ENCODE measurements around the gene ATIC. TPM values are rescaled to one million over a fixed set of nuclear protein-coding genes. Genes with fewer than 3 reads are reported as not detected.

Gene ATIC
- total and polyA plus RNA-seq, 7 experiments from 2014 or later: 62.1 to 205 (median 85.2) TPM

- ChIA-PET CTCF (no interaction called here), POLR2A (no interaction called here)
- Mint-ChIP-seq H3K4me1 (peaks cover 0 to 6% (median 0%) of the 10 kb centered on the region in 7 donors), H3K27me3 (peaks cover 0 to 2% (median 0%) of the 10 kb centered on the region in 5 donors), H3K36me3 (no peaks in the 10 kb centered on the region), H3K9me3 (no peaks in the 10 kb centered on the region), H3K27ac (no peak overlapping the region), H3K4me3 (no peak overlapping the region)
- intact Hi-C loops (cut with micrococcal nuclease): no loop called here
- no peak for ATAC-seq
- no peak overlapping the region for H3K4me3 ChIP-seq (ENCODE audit: low read length)
- H3K36me3 ChIP-seq (ENCODE audit: control insufficient read depth in 2 of 3, insufficient read depth in 3 of 3, low read length in 3 of 3): no peaks in the 10 kb centered on the region
- H3K27ac ChIP-seq (ENCODE audit: low read depth, low read length): no peak overlapping the region
- H3K27me3 ChIP-seq (ENCODE audit: control insufficient read depth in 2 of 2, insufficient read depth in 2 of 2, low read length in 2 of 2): no peaks in the 10 kb centered on the region
- no peak for DNase-seq
- no peaks in the 10 kb centered on the region for H3K9me3 ChIP-seq (ENCODE audit: control insufficient read depth in 2 of 3, low read length in 3 of 3)
- no peaks in the 10 kb centered on the region for H3K4me1 ChIP-seq (ENCODE audit: control insufficient read depth in 2 of 2, insufficient read depth in 2 of 2, low read length in 2 of 2)
Observed at GRCh38 chr2:215286309-215286708, 25.6 kb upstream of the ATIC start.

- ATAC-seq: no peak
- no peaks in the 10 kb centered on the region for H3K4me1 ChIP-seq (ENCODE audit: control insufficient read depth in 2 of 2, insufficient read depth in 2 of 2, low read length in 2 of 2)
- no peak overlapping the region for H3K4me3 Mint-ChIP-seq
- no peak overlapping the region for H3K27ac Mint-ChIP-seq
- H3K27ac ChIP-seq (ENCODE audit: low read depth, low read length): no peak overlapping the region
- H3K36me3 Mint-ChIP-seq: no peaks in the 10 kb centered on the region
- intact Hi-C loops (cut with micrococcal nuclease): no loop called here
- ChIA-PET POLR2A (no interaction called here), CTCF (no interaction called here)
- H3K4me3 ChIP-seq (ENCODE audit: low read length): no peak overlapping the region
- H3K9me3 Mint-ChIP-seq: no peaks in the 10 kb centered on the region
- no peaks in the 10 kb centered on the region for H3K9me3 ChIP-seq (ENCODE audit: control insufficient read depth in 2 of 3, low read length in 3 of 3)
- H3K27me3 ChIP-seq (ENCODE audit: control insufficient read depth in 2 of 2, insufficient read depth in 2 of 2, low read length in 2 of 2): no peaks in the 10 kb centered on the region
- no peak for DNase-seq
- peaks cover 0 to 5% (median 3%) of the 10 kb centered on the region in 5 donors for H3K27me3 Mint-ChIP-seq
- H3K4me1 Mint-ChIP-seq: peaks cover 0 to 6% (median 0%) of the 10 kb centered on the region in 7 donors
- no peaks in the 10 kb centered on the region for H3K36me3 ChIP-seq (ENCODE audit: control insufficient read depth in 2 of 3, insufficient read depth in 3 of 3, low read length in 3 of 3)
Observed at GRCh38 chr2:215288112-215288815, 23.6 kb upstream of the ATIC start.

- Histone ChIP-seq H3K27me3 (ENCODE audit: control insufficient read depth in 2 of 2, insufficient read depth in 2 of 2, low read length in 2 of 2) (no peaks in the 10 kb centered on the region), H3K27ac (ENCODE audit: low read depth, low read length) (no peak overlapping the region), H3K36me3 (ENCODE audit: control insufficient read depth in 2 of 3, insufficient read depth in 3 of 3, low read length in 3 of 3) (no peaks in the 10 kb centered on the region), H3K4me3 (ENCODE audit: low read length) (no peak overlapping the region), H3K9me3 (ENCODE audit: control insufficient read depth in 2 of 3, low read length in 3 of 3) (no peaks in the 10 kb centered on the region), H3K4me1 (ENCODE audit: control insufficient read depth in 2 of 2, insufficient read depth in 2 of 2, low read length in 2 of 2) (no peaks in the 10 kb centered on the region)
- CTCF ChIA-PET: no interaction called here
- Mint-ChIP-seq H3K27ac (no peak overlapping the region), H3K27me3 (peaks cover 0 to 11% (median 5%) of the 10 kb centered on the region in 5 donors), H3K4me3 (no peak overlapping the region), H3K36me3 (peaks cover 0 to 4% (median 0%) of the 10 kb centered on the region in 5 donors), H3K4me1 (peaks cover 0 to 6% (median 0%) of the 10 kb centered on the region in 7 donors), H3K9me3 (no peaks in the 10 kb centered on the region)
- POLR2A ChIA-PET: no interaction called here
- DNase-seq (no peak), ATAC-seq (no peak)
- intact Hi-C loops (cut with micrococcal nuclease): no loop called here
Observed at GRCh38 chr2:215290980-215291599, 20.8 kb upstream of the ATIC start.

- Mint-ChIP-seq H3K27me3 (peaks cover 0 to 11% (median 5%) of the 10 kb centered on the region in 5 donors), H3K4me3 (no peak overlapping the region), H3K4me1 (peaks cover 0 to 6% (median 0%) of the 10 kb centered on the region in 7 donors), H3K27ac (no peak overlapping the region), H3K9me3 (peaks cover 0 to 2% (median 0%) of the 10 kb centered on the region in 11 donors), H3K36me3 (peaks cover 0 to 4% (median 0%) of the 10 kb centered on the region in 5 donors)
- intact Hi-C loops (cut with micrococcal nuclease): no loop called here
- POLR2A ChIA-PET: no interaction called here
- H3K27ac ChIP-seq (ENCODE audit: low read depth, low read length): no peak overlapping the region
- CTCF ChIA-PET: no interaction called here
- ATAC-seq (no peak), DNase-seq (no peak)
- no peaks in the 10 kb centered on the region for H3K4me1 ChIP-seq (ENCODE audit: control insufficient read depth in 2 of 2, insufficient read depth in 2 of 2, low read length in 2 of 2)
- no peaks in the 10 kb centered on the region for H3K9me3 ChIP-seq (ENCODE audit: control insufficient read depth in 2 of 3, low read length in 3 of 3)
- H3K36me3 ChIP-seq (ENCODE audit: control insufficient read depth in 2 of 3, insufficient read depth in 3 of 3, low read length in 3 of 3): no peaks in the 10 kb centered on the region
- no peak overlapping the region for H3K4me3 ChIP-seq (ENCODE audit: low read length)
- no peaks in the 10 kb centered on the region for H3K27me3 ChIP-seq (ENCODE audit: control insufficient read depth in 2 of 2, insufficient read depth in 2 of 2, low read length in 2 of 2)
Observed at GRCh38 chr2:215293879-215294278, 18.0 kb upstream of the ATIC start.

GRCh38 chr2:215299337-215299859 lies 12.5 kb upstream of the ATIC start:
- DNase-seq (no peak), ATAC-seq (no peak)
- Histone ChIP-seq H3K4me3 (ENCODE audit: low read length) (no peak overlapping the region), H3K4me1 (ENCODE audit: control insufficient read depth in 2 of 2, insufficient read depth in 2 of 2, low read length in 2 of 2) (no peaks in the 10 kb centered on the region), H3K9me3 (ENCODE audit: control insufficient read depth in 2 of 3, low read length in 3 of 3) (no peaks in the 10 kb centered on the region), H3K36me3 (ENCODE audit: control insufficient read depth in 2 of 3, insufficient read depth in 3 of 3, low read length in 3 of 3) (no peaks in the 10 kb centered on the region), H3K27ac (ENCODE audit: low read depth, low read length) (no peak overlapping the region), H3K27me3 (ENCODE audit: control insufficient read depth in 2 of 2, insufficient read depth in 2 of 2, low read length in 2 of 2) (no peaks in the 10 kb centered on the region)
- Mint-ChIP-seq H3K36me3 (peaks cover 0 to 14% (median 2%) of the 10 kb centered on the region in 5 donors), H3K9me3 (peaks cover 0 to 14% (median 4%) of the 10 kb centered on the region in 11 donors), H3K4me1 (no peaks in the 10 kb centered on the region), H3K27me3 (peaks cover 0 to 5% (median 0%) of the 10 kb centered on the region in 5 donors), H3K4me3 (no peak overlapping the region), H3K27ac (no peak overlapping the region)
- intact Hi-C loops (cut with micrococcal nuclease): no loop called here
- ChIA-PET POLR2A (no interaction called here), CTCF (no interaction called here)

- Histone ChIP-seq H3K9me3 (ENCODE audit: control insufficient read depth in 2 of 3, low read length in 3 of 3) (no peaks in the 10 kb centered on the region), H3K4me1 (ENCODE audit: control insufficient read depth in 2 of 2, insufficient read depth in 2 of 2, low read length in 2 of 2) (no peaks in the 10 kb centered on the region), H3K4me3 (ENCODE audit: low read length) (no peak overlapping the region), H3K27me3 (ENCODE audit: control insufficient read depth in 2 of 2, insufficient read depth in 2 of 2, low read length in 2 of 2) (no peaks in the 10 kb centered on the region), H3K36me3 (ENCODE audit: control insufficient read depth in 2 of 3, insufficient read depth in 3 of 3, low read length in 3 of 3) (no peaks in the 10 kb centered on the region), H3K27ac (ENCODE audit: low read depth, low read length) (no peak overlapping the region)
- Mint-ChIP-seq H3K4me1 (no peaks in the 10 kb centered on the region), H3K27ac (no peak overlapping the region), H3K4me3 (no peak overlapping the region), H3K27me3 (peaks cover 0 to 3% (median 0%) of the 10 kb centered on the region in 5 donors), H3K9me3 (peaks cover 0 to 14% (median 4%) of the 10 kb centered on the region in 11 donors), H3K36me3 (peaks cover 0 to 14% (median 2%) of the 10 kb centered on the region in 5 donors)
- no peak for ATAC-seq
- ChIA-PET POLR2A (no interaction called here), CTCF (no interaction called here)
- intact Hi-C loops (cut with micrococcal nuclease): no loop called here
- DNase-seq: no peak
Observed at GRCh38 chr2:215301994-215302393, 9.9 kb upstream of the ATIC start.

Data from naive thymus-derived CD4-positive, alpha-beta T cell (primary cell).